ENCODE measurements around the gene SDK1. TPM values are rescaled to one million over a fixed set of nuclear protein-coding genes. Genes with fewer than 3 reads are reported as not detected.

SDK1 gene
- total RNA-seq, 1 experiment from 2014 or later = 9.3 TPM

DNA sequence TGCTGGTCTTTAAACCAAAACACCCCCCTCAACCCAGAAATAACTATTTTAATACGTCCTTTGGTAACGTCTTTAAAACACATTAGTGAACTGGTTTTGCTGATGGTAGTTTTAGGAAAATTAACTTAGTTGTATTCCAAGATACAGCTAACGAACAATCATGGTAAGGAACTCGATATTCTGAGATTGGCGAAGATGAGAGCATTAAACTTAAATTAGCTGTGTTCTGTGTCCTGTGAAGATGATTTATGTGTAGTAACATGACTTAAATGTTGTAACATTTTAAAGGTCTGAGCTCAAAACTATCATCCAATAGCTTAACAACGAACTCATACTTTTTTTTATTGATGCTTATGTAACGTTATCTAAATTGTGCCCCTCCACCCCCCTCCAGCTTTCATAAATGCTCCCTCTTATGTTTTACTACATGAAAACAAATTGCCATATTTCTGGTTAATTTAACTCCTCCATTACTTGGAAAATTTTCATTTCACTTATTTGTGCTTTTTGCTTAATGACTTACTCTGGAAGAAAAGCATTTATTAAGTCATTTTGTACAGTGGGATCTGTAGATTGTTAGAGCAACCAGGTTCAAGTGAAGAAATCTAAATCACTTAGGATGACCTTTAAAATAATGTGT, 1.7 kb downstream of the SDK1 start (continued):
- TF ChIP-seq MYBL2 (CRISPR knock-in tag; IDR thresholded peaks at IDR 0.05) (no peak), ZNF138 (CRISPR knock-in tag; conservative IDR thresholded peaks at IDR 0.05) (no peak), ELF4 (CRISPR knock-in tag; IDR thresholded peaks at IDR 0.05; ENCODE audit: low read depth) (no peak)
- TF ChIP-seq, protein P1, sequence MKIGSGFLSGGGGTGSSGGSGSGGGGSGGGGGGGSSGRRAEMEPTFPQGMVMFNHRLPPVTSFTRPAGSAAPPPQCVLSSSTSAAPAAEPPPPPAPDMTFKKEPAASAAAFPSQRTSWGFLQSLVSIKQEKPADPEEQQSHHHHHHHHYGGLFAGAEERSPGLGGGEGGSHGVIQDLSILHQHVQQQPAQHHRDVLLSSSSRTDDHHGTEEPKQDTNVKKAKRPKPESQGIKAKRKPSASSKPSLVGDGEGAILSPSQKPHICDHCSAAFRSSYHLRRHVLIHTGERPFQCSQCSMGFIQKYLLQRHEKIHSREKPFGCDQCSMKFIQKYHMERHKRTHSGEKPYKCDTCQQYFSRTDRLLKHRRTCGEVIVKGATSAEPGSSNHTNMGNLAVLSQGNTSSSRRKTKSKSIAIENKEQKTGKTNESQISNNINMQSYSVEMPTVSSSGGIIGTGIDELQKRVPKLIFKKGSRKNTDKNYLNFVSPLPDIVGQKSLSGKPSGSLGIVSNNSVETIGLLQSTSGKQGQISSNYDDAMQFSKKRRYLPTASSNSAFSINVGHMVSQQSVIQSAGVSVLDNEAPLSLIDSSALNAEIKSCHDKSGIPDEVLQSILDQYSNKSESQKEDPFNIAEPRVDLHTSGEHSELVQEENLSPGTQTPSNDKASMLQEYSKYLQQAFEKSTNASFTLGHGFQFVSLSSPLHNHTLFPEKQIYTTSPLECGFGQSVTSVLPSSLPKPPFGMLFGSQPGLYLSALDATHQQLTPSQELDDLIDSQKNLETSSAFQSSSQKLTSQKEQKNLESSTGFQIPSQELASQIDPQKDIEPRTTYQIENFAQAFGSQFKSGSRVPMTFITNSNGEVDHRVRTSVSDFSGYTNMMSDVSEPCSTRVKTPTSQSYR (CRISPR knock-in tag; IDR thresholded peaks at IDR 0.05) = no peak

DNA sequence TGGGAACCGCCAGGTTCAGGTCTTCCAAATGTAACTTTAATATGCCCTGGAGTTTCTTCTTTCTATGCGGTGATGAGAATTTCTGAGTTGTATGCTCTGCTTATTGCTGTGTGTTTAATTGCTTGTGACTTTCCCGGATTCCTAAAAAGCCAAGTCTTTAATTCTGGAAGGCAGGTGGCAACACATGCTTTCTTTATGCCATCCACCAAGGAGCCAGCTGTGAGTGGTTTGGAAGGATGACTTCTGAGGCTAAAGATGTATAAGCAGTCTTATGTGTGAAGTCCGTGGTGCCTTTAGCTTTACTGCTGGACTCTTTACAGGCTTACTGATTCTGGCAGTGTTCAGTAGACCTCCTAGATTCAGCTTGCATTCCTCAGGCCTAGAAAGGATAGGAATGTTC, 3.1 kb downstream of the SDK1 start:
- peaks cover 24% of the 10 kb centered on the region for H3K27me3 Mint-ChIP-seq (ENCODE audit: low read depth)
- POLR2A ChIA-PET = no interaction called here
- H3K9me3 Mint-ChIP-seq = no peaks in the 10 kb centered on the region
- TF ChIP-seq, protein P2, sequence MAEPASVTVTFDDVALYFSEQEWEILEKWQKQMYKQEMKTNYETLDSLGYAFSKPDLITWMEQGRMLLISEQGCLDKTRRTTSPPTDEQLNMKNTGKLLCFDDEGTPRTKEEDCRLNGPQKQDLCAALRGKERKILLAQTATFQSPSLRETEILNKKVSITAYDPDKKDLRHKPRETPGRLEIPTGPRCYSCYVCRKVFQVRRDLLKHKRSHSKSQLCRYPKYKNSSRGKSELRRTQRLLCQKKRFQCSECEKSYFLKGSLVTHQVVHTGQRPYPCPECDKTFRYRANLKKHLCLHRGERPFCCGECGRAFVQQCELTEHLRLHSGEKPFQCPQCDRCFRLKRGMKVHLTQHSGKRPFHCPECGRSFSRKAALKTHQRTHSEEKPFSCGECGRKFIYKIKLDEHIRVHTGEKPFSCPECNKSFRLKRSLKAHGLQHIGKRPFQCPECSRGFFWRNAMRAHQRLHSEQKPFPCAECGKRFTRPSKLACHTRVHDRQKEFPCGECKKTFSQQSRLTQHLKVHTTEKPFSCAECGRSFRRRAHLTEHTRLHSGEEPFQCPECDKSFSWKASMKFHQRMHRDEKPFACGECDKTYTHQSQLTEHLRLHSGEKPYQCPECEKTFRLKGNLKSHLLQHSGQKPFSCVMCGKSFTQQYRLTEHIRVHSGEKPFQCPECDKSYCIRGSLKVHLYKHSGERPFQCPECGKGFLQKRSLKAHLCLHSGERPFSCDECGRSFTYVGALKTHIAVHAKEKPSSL (CRISPR knock-in tag; conservative IDR thresholded peaks at IDR 0.05) = no peak
- TF ChIP-seq NR3C1 (CRISPR knock-in tag; conservative IDR thresholded peaks at IDR 0.05; ENCODE audit: low read depth) (no peak), TEAD1 (CRISPR knock-in tag; IDR thresholded peaks at IDR 0.05) (no peak), GRHL2 (CRISPR knock-in tag; IDR thresholded peaks at IDR 0.05; ENCODE audit: insufficient replicate concordance, severe bottlenecking) (no peak), OVOL2 (CRISPR knock-in tag; IDR thresholded peaks at IDR 0.05; ENCODE audit: borderline replicate concordance) (no peak), FOXK1 (CRISPR knock-in tag; IDR thresholded peaks at IDR 0.05) (no peak), CBFB (CRISPR knock-in tag; IDR thresholded peaks at IDR 0.05; ENCODE audit: low read depth) (no peak), ETV6 (CRISPR knock-in tag; IDR thresholded peaks at IDR 0.05) (no peak), HMGA2 (CRISPR knock-in tag; IDR thresholded peaks at IDR 0.05) (no peak)
- TF ChIP-seq, protein P1 (CRISPR knock-in tag; IDR thresholded peaks at IDR 0.05) = no peak
- TF ChIP-seq, protein P3, sequence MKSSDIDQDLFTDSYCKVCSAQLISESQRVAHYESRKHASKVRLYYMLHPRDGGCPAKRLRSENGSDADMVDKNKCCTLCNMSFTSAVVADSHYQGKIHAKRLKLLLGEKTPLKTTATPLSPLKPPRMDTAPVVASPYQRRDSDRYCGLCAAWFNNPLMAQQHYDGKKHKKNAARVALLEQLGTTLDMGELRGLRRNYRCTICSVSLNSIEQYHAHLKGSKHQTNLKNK (CRISPR knock-in tag; IDR thresholded peaks at IDR 0.05) = no peak
- TF ChIP-seq, protein P4, sequence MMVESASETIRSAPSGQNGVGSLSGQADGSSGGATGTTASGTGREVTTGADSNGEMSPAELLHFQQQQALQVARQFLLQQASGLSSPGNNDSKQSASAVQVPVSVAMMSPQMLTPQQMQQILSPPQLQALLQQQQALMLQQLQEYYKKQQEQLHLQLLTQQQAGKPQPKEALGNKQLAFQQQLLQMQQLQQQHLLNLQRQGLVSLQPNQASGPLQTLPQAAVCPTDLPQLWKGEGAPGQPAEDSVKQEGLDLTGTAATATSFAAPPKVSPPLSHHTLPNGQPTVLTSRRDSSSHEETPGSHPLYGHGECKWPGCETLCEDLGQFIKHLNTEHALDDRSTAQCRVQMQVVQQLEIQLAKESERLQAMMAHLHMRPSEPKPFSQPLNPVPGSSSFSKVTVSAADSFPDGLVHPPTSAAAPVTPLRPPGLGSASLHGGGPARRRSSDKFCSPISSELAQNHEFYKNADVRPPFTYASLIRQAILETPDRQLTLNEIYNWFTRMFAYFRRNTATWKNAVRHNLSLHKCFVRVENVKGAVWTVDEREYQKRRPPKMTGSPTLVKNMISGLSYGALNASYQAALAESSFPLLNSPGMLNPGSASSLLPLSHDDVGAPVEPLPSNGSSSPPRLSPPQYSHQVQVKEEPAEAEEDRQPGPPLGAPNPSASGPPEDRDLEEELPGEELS (CRISPR knock-in tag; IDR thresholded peaks at IDR 0.05) = no peak
- TF ChIP-seq, protein P5, sequence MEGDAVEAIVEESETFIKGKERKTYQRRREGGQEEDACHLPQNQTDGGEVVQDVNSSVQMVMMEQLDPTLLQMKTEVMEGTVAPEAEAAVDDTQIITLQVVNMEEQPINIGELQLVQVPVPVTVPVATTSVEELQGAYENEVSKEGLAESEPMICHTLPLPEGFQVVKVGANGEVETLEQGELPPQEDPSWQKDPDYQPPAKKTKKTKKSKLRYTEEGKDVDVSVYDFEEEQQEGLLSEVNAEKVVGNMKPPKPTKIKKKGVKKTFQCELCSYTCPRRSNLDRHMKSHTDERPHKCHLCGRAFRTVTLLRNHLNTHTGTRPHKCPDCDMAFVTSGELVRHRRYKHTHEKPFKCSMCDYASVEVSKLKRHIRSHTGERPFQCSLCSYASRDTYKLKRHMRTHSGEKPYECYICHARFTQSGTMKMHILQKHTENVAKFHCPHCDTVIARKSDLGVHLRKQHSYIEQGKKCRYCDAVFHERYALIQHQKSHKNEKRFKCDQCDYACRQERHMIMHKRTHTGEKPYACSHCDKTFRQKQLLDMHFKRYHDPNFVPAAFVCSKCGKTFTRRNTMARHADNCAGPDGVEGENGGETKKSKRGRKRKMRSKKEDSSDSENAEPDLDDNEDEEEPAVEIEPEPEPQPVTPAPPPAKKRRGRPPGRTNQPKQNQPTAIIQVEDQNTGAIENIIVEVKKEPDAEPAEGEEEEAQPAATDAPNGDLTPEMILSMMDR (IDR thresholded peaks at IDR 0.05) = no peak
- H3K27ac Mint-ChIP-seq = no peak overlapping the region
- no peaks in the 10 kb centered on the region for H3K36me3 Mint-ChIP-seq
- peaks cover 31% of the 10 kb centered on the region for H3K4me1 Mint-ChIP-seq
- DNase-seq (ENCODE audit: low spot score) (no peak), ATAC-seq (no peak)
- CTCF ChIA-PET = interaction anchor here (0.9 to 2.0 kb wide), 3 partner anchors 13 to 96 kb away, joined by 3 to 8 read pairs (median 3); no protein-coding TSS in a partner anchor
- no peak overlapping the region for H3K4me3 Mint-ChIP-seq

Measured in WTC11 (cell line).